ENCODE results near the gene KRR1.
"Not testable (repeated sequence)": the region's sequence is repeated elsewhere in the genome, so short reads cannot be mapped to it uniquely, and the experiment has no call there.

KRR1 gene

DNA sequence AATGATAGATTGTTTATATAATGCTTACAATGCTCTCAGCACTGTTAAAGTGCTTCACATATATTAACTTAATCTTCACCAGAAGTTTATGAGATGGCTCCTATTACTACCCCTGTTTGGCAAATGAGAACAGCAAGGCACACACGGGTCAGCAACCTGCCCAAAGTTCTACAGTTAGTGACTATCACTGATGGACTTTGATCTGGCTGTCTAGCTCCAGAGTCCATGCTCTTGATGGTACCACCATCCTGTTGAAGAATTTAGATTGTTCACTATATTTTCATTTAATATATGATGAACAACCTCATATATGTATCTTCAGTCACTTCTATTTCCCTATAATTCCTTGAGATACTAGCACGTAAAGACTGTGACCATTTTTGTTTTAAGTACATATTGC is 20.2 kb downstream of the KRR1 start:
- H3K4me3 ChIP-seq (ENCODE audit: insufficient read depth, low read depth, low read length), result no peak overlapping the region
- H3K4me1 ChIP-seq (ENCODE audit: control insufficient read depth, insufficient read depth, low read length), result no peaks in the 10 kb centered on the region
- 93 to 97% methylated on average over 2 of the region's 2 CpGs for WGBS, 2 experiments
- no peaks in the 10 kb centered on the region for H3K36me3 ChIP-seq (ENCODE audit: control insufficient read depth, insufficient read depth, low read length)
- no peaks in the 10 kb centered on the region for H3K27me3 ChIP-seq (ENCODE audit: control insufficient read depth, insufficient read depth, low read length, poor library complexity, severe bottlenecking)
- no peak overlapping the region for H3K27ac ChIP-seq (ENCODE audit: insufficient read depth, low read depth, low read length, poor library complexity, severe bottlenecking)
- no peaks in the 10 kb centered on the region for H3K9me3 ChIP-seq (ENCODE audit: control insufficient read depth, low read length)

DNA sequence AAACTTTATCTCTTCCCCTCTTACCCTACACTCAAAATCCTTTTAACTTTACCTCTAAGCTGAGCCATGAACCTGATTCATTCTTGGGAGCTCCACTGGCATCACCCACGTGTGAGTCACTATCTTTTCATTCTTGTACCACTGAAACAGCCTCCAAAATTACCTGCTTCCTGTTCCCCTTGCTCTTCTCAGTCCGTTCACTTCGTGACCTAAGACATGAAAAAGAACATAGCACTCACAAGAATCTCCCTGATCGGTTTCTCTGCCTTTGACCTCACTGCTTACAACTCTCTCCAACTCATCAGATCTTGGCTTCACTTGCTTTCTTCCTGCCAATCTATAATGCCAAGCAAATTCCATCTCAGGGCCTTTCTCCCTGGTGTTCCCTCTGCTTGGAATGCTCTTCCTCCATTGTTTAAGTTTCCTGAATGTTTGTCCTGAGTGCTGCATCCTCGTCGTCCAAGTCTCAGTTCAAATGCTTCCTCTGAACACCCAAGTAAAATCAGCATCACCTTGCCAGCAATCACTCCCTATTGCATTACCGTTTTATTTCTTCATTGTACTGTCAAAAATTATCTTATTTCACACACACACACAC is 21.7 kb downstream of the KRR1 start:
- Histone ChIP-seq H3K9me3 (ENCODE audit: control insufficient read depth, low read length) (no peaks in the 10 kb centered on the region), H3K36me3 (ENCODE audit: control insufficient read depth, insufficient read depth, low read length) (no peaks in the 10 kb centered on the region), H3K27ac (ENCODE audit: insufficient read depth, low read depth, low read length, poor library complexity, severe bottlenecking) (no peak overlapping the region), H3K27me3 (ENCODE audit: control insufficient read depth, insufficient read depth, low read length, poor library complexity, severe bottlenecking) (no peaks in the 10 kb centered on the region), H3K4me1 (ENCODE audit: control insufficient read depth, insufficient read depth, low read length) (no peaks in the 10 kb centered on the region), H3K4me3 (ENCODE audit: insufficient read depth, low read depth, low read length) (no peak overlapping the region)
- 83 to 87% methylated on average over 7 of the region's 7 CpGs for WGBS, 2 experiments

DNA sequence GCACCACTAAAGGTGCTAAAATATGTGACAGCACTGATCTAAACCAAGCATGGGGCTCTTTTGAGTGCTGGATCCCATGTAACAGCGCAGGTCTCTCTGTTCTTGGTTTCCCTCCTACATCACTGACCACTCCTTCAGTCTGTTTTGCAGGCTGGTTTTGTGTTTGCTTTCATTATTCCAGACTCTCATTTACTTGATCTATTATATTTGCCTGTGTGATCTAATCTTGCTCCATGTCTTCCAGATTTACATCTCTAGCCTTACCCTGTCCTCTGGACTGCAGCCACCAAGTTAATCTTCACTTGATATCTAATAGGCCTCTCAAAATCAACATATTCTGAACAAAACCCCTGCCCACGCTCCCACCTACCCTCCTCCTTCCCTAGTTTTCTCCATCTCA is 22.2 kb downstream of the KRR1 start:
- no peaks in the 10 kb centered on the region for H3K36me3 ChIP-seq (ENCODE audit: control insufficient read depth, insufficient read depth, low read length)
- 93 to 95% methylated on average over 2 of the region's 2 CpGs for WGBS, 2 experiments
- no peak overlapping the region for H3K4me3 ChIP-seq (ENCODE audit: insufficient read depth, low read depth, low read length)
- H3K9me3 ChIP-seq (ENCODE audit: control insufficient read depth, low read length), result no peaks in the 10 kb centered on the region
- no peaks in the 10 kb centered on the region for H3K27me3 ChIP-seq (ENCODE audit: control insufficient read depth, insufficient read depth, low read length, poor library complexity, severe bottlenecking)
- H3K27ac ChIP-seq (ENCODE audit: insufficient read depth, low read depth, low read length, poor library complexity, severe bottlenecking), result no peak overlapping the region
- no peaks in the 10 kb centered on the region for H3K4me1 ChIP-seq (ENCODE audit: control insufficient read depth, insufficient read depth, low read length)

DNA sequence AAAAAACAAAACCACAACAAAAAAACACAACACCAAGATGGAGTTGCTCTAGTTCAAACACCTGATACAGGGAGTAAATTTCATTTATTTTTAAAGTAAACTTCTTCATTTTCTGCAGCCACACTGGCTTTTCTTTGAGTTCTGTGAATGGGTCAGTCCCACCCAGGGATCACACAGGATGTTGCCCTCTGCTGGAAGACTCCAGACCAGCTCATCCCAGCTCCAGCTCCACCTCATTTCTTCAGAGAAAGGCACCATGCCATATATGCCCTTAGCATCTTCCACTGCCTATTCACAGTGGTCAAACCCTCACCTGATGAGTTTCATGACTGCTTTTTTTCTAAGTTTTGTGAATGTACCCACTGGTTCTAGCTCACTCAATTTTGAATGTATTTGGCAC is 22.9 kb downstream of the KRR1 start:
- Histone ChIP-seq H3K9me3 (ENCODE audit: control insufficient read depth, low read length) (no peaks in the 10 kb centered on the region), H3K4me3 (ENCODE audit: insufficient read depth, low read depth, low read length) (no peak overlapping the region), H3K27me3 (ENCODE audit: control insufficient read depth, insufficient read depth, low read length, poor library complexity, severe bottlenecking) (no peaks in the 10 kb centered on the region), H3K4me1 (ENCODE audit: control insufficient read depth, insufficient read depth, low read length) (no peaks in the 10 kb centered on the region), H3K36me3 (ENCODE audit: control insufficient read depth, insufficient read depth, low read length) (no peaks in the 10 kb centered on the region), H3K27ac (ENCODE audit: insufficient read depth, low read depth, low read length, poor library complexity, severe bottlenecking) (no peak overlapping the region)

DNA sequence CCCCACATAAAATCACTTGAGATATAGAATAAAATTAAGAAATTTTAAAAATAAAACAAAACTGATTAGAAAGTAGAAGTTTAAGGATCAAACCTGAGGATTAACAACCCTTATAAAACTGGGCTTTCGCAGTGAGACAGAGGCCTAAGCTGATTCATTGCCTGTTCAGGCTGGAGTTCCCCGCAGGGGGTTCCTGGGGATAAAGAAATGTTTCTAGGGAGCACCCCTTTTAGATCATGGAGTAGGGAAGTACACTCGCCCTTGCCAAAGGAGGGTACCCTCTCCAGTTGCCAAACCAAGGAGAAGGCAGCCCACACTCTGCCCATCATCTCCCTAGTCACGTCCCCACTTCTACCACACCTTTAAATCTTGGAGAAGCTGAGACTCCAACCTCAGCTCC is 24.1 kb downstream of the KRR1 start:
- Histone ChIP-seq H3K27me3 (ENCODE audit: control insufficient read depth, insufficient read depth, low read length, poor library complexity, severe bottlenecking) (no peaks in the 10 kb centered on the region), H3K27ac (ENCODE audit: insufficient read depth, low read depth, low read length, poor library complexity, severe bottlenecking) (no peak overlapping the region), H3K36me3 (ENCODE audit: control insufficient read depth, insufficient read depth, low read length) (no peaks in the 10 kb centered on the region), H3K9me3 (ENCODE audit: control insufficient read depth, low read length) (no peaks in the 10 kb centered on the region), H3K4me1 (ENCODE audit: control insufficient read depth, insufficient read depth, low read length) (no peaks in the 10 kb centered on the region), H3K4me3 (ENCODE audit: insufficient read depth, low read depth, low read length) (no peak overlapping the region)
- WGBS, 2 experiments, result 80 to 85% methylated on average over 4 of the region's 4 CpGs

DNA sequence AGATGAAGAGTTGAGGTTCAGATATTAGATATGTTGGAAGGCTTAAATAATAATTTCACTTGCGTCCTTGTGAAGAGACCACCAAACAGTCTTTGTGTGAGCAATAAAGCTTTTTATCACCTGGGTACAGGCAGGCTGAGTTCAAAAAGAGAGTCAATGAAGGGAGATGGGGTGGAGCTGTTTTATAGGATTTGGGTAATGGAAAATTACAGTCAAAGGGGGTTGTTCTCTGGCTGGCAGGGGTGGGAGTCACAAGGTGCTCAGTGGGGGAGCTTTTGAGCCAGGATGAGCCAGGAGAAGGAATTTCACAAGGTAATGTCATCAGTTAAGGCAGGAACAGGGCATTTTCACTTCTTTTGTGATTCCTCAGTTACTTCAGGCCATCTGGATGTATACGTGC is 27.0 kb downstream of the KRR1 start:
- not testable (repeated sequence) for H3K9me3 ChIP-seq (ENCODE audit: control insufficient read depth, low read length); H3K27ac ChIP-seq (ENCODE audit: insufficient read depth, low read depth, low read length, poor library complexity, severe bottlenecking); H3K4me1 ChIP-seq (ENCODE audit: control insufficient read depth, insufficient read depth, low read length); H3K27me3 ChIP-seq (ENCODE audit: control insufficient read depth, insufficient read depth, low read length, poor library complexity, severe bottlenecking); H3K36me3 ChIP-seq (ENCODE audit: control insufficient read depth, insufficient read depth, low read length); H3K4me3 ChIP-seq (ENCODE audit: insufficient read depth, low read depth, low read length)
- 68 to 74% methylated on average over 2 of the region's 2 CpGs for WGBS, 2 experiments

DNA sequence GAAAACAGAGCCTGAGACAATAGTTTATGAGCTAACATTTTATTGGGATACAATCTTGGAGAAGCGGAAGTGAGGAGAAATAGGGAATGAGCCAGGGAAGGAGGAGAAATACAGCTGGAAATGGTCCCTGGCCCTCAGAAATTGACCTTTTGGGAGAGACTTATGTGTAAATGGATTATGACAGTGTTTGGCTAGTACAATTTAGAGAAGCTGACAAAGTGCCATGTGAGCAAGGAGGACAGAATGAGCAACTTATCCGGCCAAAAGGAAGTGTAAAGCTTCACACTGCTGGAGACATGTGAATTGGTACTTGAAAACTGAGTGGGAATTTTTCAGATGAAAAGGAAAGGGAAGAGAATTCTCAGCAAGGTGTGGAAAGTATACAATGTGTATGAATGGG is 28.0 kb downstream of the KRR1 start:
- 90 to 93% methylated on average over 2 of the region's 2 CpGs for WGBS, 2 experiments
- Histone ChIP-seq H3K27ac (ENCODE audit: insufficient read depth, low read depth, low read length, poor library complexity, severe bottlenecking) (no peak overlapping the region), H3K27me3 (ENCODE audit: control insufficient read depth, insufficient read depth, low read length, poor library complexity, severe bottlenecking) (no peaks in the 10 kb centered on the region), H3K9me3 (ENCODE audit: control insufficient read depth, low read length) (no peaks in the 10 kb centered on the region), H3K36me3 (ENCODE audit: control insufficient read depth, insufficient read depth, low read length) (no peaks in the 10 kb centered on the region), H3K4me3 (ENCODE audit: insufficient read depth, low read depth, low read length) (no peak overlapping the region), H3K4me1 (ENCODE audit: control insufficient read depth, insufficient read depth, low read length) (no peaks in the 10 kb centered on the region)

DNA sequence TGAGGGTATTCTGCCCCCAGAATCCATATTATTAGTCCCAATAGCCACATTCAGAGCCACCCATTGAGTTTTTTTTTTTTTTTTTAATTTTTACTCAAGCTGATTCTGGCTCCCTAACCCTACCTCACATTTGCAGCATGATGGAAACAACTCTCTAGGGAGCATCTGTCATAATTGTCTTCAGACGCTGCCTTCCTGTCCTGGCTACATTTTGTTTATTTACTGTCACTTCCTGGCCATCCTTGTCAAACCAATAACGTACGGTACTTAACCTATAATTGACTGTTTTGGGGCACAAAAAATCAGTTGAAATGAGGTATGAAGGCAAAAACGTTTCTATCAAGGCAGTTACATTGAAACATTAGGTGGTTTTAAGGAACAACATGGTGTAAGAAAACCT is 28.8 kb downstream of the KRR1 start:
- Histone ChIP-seq H3K27me3 (ENCODE audit: control insufficient read depth, insufficient read depth, low read length, poor library complexity, severe bottlenecking) (no peaks in the 10 kb centered on the region), H3K36me3 (ENCODE audit: control insufficient read depth, insufficient read depth, low read length) (no peaks in the 10 kb centered on the region), H3K27ac (ENCODE audit: insufficient read depth, low read depth, low read length, poor library complexity, severe bottlenecking) (no peak overlapping the region), H3K4me3 (ENCODE audit: insufficient read depth, low read depth, low read length) (no peak overlapping the region), H3K9me3 (ENCODE audit: control insufficient read depth, low read length) (no peaks in the 10 kb centered on the region), H3K4me1 (ENCODE audit: control insufficient read depth, insufficient read depth, low read length) (no peaks in the 10 kb centered on the region)
- WGBS, 2 experiments, result 92% methylated on average over 4 of the region's 4 CpGs

DNA sequence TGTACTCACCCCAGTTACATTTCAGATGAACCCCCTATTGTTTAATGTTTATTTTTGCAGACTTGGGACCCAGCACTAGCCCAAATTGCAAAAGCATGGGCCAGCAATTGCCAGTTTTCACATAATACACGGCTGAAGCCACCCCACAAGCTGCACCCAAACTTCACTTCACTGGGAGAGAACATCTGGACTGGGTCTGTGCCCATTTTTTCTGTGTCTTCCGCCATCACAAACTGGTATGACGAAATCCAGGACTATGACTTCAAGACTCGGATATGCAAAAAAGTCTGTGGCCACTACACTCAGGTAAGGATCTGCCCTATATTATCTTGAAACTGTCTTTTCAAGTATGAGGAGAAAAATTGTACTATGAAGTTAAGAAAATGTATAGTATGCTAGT is 29.6 kb downstream of the KRR1 start:
- Histone ChIP-seq H3K9me3 (ENCODE audit: control insufficient read depth, low read length) (no peaks in the 10 kb centered on the region), H3K4me3 (ENCODE audit: insufficient read depth, low read depth, low read length) (no peak overlapping the region), H3K27ac (ENCODE audit: insufficient read depth, low read depth, low read length, poor library complexity, severe bottlenecking) (no peak overlapping the region), H3K4me1 (ENCODE audit: control insufficient read depth, insufficient read depth, low read length) (no peaks in the 10 kb centered on the region), H3K36me3 (ENCODE audit: control insufficient read depth, insufficient read depth, low read length) (no peaks in the 10 kb centered on the region), H3K27me3 (ENCODE audit: control insufficient read depth, insufficient read depth, low read length, poor library complexity, severe bottlenecking) (no peaks in the 10 kb centered on the region)
- WGBS, 2 experiments, result 92 to 95% methylated on average over 4 of the region's 4 CpGs

DNA sequence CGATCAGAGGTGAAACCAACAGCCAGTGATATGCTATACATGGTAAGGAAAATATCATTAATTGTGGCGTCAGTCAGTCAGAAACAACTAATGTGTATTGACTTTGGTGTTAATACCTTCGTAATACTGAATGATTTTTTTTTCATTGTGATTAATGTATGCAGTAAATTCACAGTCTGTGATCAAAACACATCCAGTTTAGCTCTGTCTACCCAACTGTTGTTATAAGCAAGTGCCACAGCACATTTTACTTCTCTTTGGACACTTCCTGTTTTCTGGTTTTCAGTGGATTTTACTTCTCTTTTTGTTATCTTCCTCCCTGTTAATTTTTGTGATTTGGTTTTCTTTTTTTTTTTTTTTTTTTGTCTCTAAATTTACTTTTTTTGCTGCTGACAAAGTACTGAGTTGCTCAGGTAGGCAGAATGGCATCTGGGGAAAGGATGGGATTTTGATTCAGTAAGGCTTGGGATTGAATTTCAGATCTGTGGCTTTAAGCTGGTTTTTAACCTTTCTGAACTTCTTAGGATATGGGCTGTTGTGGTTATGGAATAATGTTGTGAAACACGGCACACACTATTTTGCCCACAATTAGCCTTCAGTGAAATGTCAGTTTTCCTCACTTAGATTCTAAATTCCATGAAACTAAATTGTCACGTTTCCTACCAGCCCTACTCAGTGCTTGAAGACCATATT is 30.2 kb downstream of the KRR1 start:
- Histone ChIP-seq H3K36me3 (ENCODE audit: control insufficient read depth, insufficient read depth, low read length) (no peaks in the 10 kb centered on the region), H3K9me3 (ENCODE audit: control insufficient read depth, low read length) (no peaks in the 10 kb centered on the region), H3K27me3 (ENCODE audit: control insufficient read depth, insufficient read depth, low read length, poor library complexity, severe bottlenecking) (no peaks in the 10 kb centered on the region), H3K4me3 (ENCODE audit: insufficient read depth, low read depth, low read length) (no peak overlapping the region), H3K4me1 (ENCODE audit: control insufficient read depth, insufficient read depth, low read length) (no peaks in the 10 kb centered on the region), H3K27ac (ENCODE audit: insufficient read depth, low read depth, low read length, poor library complexity, severe bottlenecking) (no peak overlapping the region)
- WGBS, 2 experiments, result 76 to 86% methylated on average over 4 to 5 of the region's 5 CpGs

Data from ectodermal cell (in vitro differentiated cells).